HCEC 1CT (cell line): Measurements from ENCODE around the gene LCE3D.
"Not testable (repeated sequence)": the region's sequence is repeated elsewhere in the genome, so short reads cannot be mapped to it uniquely, and the experiment has no call there.

ENCODE experiments used
- DNase-seq: peaks from one replicate; pipeline ENCODE4 v3.0.0-alpha.2; 2017

Gene LCE3D

GRCh38 chr1:152580433-152580832, at the start of gene LCE3D:
TSS of gene LCE3D (minus strand) at chr1:152580516. CDS start at chr1:152579936, 580 bp downstream.
- DNase-seq: no peak

GRCh38 chr1:152626744-152627143, 46.4 kb upstream of the LCE3D start:
- DNase-seq: no peak

- no peak for DNase-seq
These were observed 43.0 kb upstream of the LCE3D start for GRCh38 chr1:152623203-152623844.

GRCh38 chr1:152622803-152623202, 42.5 kb upstream of the LCE3D start, which contains the start of gene LCE3A:
TSS of gene LCE3A (minus strand) at chr1:152623103. CDS start at chr1:152623103, 0 bp downstream.
- DNase-seq: no peak

- no peak for DNase-seq
These were observed 41.7 kb upstream of the LCE3D start for GRCh38 chr1:152621993-152622392.

GRCh38 chr1:152613511-152613910, 33.2 kb upstream of the LCE3D start, which contains the start of gene LCE3B:
TSS of gene LCE3B (plus strand) at chr1:152613811. CDS start at chr1:152613811, 0 bp downstream.
- no peak for DNase-seq

- DNase-seq: no peak
These were observed 19.6 kb upstream of the LCE3D start, which contains the start of gene LCE3C for GRCh38 chr1:152599934-152600333. TSS of gene LCE3C (plus strand) at chr1:152600234. CDS start at chr1:152600732, 498 bp downstream.

- no peak for DNase-seq
These were observed 16.7 kb upstream of the LCE3D start for GRCh38 chr1:152596986-152597385.

GRCh38 chr1:152585586-152585985, 5.3 kb upstream of the LCE3D start:
- peak; percentile 6 for DNase-seq

- DNase-seq: peak; percentile 35
These were observed 2.3 kb upstream of the LCE3D start for GRCh38 chr1:152582647-152583046.

- DNase-seq: not testable (repeated sequence)
These were observed 790 bp downstream of the LCE3D start for GRCh38 chr1:152579526-152579925.

GRCh38 chr1:152577168-152577567, 3.1 kb downstream of the LCE3D start:
- DNase-seq: no peak

GRCh38 chr1:152566681-152567080, 13.6 kb downstream of the LCE3D start, which contains the start of gene LCE3E:
TSS of gene LCE3E (minus strand) at chr1:152566780. CDS start at chr1:152566208, 572 bp downstream.
- no peak for DNase-seq

GRCh38 chr1:152565535-152566215, 14.6 kb downstream of the LCE3D start:
- DNase-seq: no peak

GRCh38 chr1:152565115-152565514, 15.2 kb downstream of the LCE3D start:
- DNase-seq: no peak

- not testable (repeated sequence) for DNase-seq
These were observed 32.0 kb downstream of the LCE3D start for GRCh38 chr1:152548358-152548757.

- no peak for DNase-seq
These were observed 33.6 kb downstream of the LCE3D start for GRCh38 chr1:152546704-152547103.

- no peak for DNase-seq
These were observed 36.5 kb downstream of the LCE3D start for GRCh38 chr1:152543820-152544219.

GRCh38 chr1:152539901-152540300, 40.4 kb downstream of the LCE3D start:
- DNase-seq: no peak

GRCh38 chr1:152537496-152537895, 42.8 kb downstream of the LCE3D start:
- DNase-seq: no peak

- DNase-seq: no peak
These were observed 44.5 kb downstream of the LCE3D start for GRCh38 chr1:152535774-152536173.

- peak; percentile 13 for DNase-seq
These were observed 46.9 kb downstream of the LCE3D start for GRCh38 chr1:152533327-152533938.
